Measurements from ENCODE around the gene PMFBP1. TPM values are rescaled to one million over a fixed set of nuclear protein-coding genes. Genes with fewer than 3 reads are reported as not detected.

PMFBP1 gene
- total RNA-seq, 2 experiments from 2014 or later: 1.4 to 1.6 TPM

GRCh38 chr16:72132726-72133125 lies 39.2 kb downstream of the PMFBP1 start:
- intact Hi-C loops (cut with DNase I, micrococcal nuclease): no loop called here
- ATAC-seq (ENCODE audit: poor library complexity): no peak

DNA sequence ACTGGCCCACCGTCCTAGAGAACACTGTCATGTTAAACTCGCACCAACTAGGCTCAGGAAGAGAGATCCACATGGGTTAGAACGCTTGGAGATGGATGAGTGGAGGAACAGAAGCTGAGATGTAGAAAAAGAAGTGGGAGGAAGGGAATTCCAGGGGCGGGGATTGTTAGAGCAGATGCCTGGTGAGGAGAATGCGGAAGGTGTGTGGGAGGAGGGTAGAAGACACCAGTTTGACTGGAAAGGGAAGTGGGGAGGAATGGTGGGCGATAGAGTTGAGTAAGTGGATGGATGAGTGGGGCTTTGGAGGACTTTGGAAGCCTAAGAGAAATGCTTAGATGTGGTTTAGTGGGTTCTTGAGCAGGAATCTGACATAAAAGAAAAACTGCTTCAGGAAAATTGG lies 40.9 kb downstream of the PMFBP1 start:
- CTCF ChIA-PET: no interaction called here
- H3K4me3 Mint-ChIP-seq: no peak overlapping the region
- no peak for DNase-seq
- no peak for ATAC-seq (ENCODE audit: poor library complexity)
- POLR2A ChIA-PET: no interaction called here
- H3K9me3 Mint-ChIP-seq: no peaks in the 10 kb centered on the region
- no peak overlapping the region for H3K27ac Mint-ChIP-seq
- no peaks in the 10 kb centered on the region for H3K27me3 Mint-ChIP-seq
- H3K4me1 Mint-ChIP-seq (ENCODE audit: low read depth): no peaks in the 10 kb centered on the region
- Histone ChIP-seq H3K4me3 (ENCODE audit: low read length) (no peak overlapping the region), H3K9me3 (ENCODE audit: control insufficient read depth in 1 of 2, insufficient read depth in 1 of 2, low read length in 2 of 2) (no peaks in the 10 kb centered on the region), H3K27me3 (ENCODE audit: control insufficient read depth in 1 of 2, insufficient read depth in 2 of 2, low read length in 2 of 2) (no peaks in the 10 kb centered on the region), H3K4me1 (ENCODE audit: insufficient read depth, low read length) (no peaks in the 10 kb centered on the region), H3K27ac (ENCODE audit: low read depth in 1 of 2, low read length in 2 of 2) (no peak overlapping the region), H3K36me3 (ENCODE audit: insufficient read depth, low read length) (no peaks in the 10 kb centered on the region)
- intact Hi-C loops (cut with DNase I, micrococcal nuclease): no loop called here
- no peaks in the 10 kb centered on the region for H3K36me3 Mint-ChIP-seq (ENCODE audit: low read depth)
- no peak for TF ChIP-seq CTCF (IDR thresholded peaks at IDR 0.05)

More at GRCh38 chr16:72132726-72133125, 39.2 kb downstream of the PMFBP1 start:
- no peak overlapping the region for H3K4me3 Mint-ChIP-seq
- Histone ChIP-seq H3K4me1 (ENCODE audit: insufficient read depth, low read length) (no peaks in the 10 kb centered on the region), H3K9me3 (ENCODE audit: control insufficient read depth in 1 of 2, insufficient read depth in 1 of 2, low read length in 2 of 2) (no peaks in the 10 kb centered on the region), H3K27me3 (ENCODE audit: control insufficient read depth in 1 of 2, insufficient read depth in 2 of 2, low read length in 2 of 2) (no peaks in the 10 kb centered on the region), H3K36me3 (ENCODE audit: insufficient read depth, low read length) (no peaks in the 10 kb centered on the region), H3K27ac (ENCODE audit: low read depth in 1 of 2, low read length in 2 of 2) (no peak overlapping the region), H3K4me3 (ENCODE audit: low read length) (no peak overlapping the region)
- H3K27me3 Mint-ChIP-seq: no peaks in the 10 kb centered on the region
- POLR2A ChIA-PET: interaction anchor here (0.8 kb wide), 1 partner anchor 19 kb away, joined by 3 read pairs; no protein-coding TSS in a partner anchor
- no peaks in the 10 kb centered on the region for H3K36me3 Mint-ChIP-seq (ENCODE audit: low read depth)
- CTCF ChIA-PET: no interaction called here
- no peak for TF ChIP-seq CTCF (IDR thresholded peaks at IDR 0.05)
- H3K27ac Mint-ChIP-seq: no peak overlapping the region
- H3K9me3 Mint-ChIP-seq: no peaks in the 10 kb centered on the region
- no peaks in the 10 kb centered on the region for H3K4me1 Mint-ChIP-seq (ENCODE audit: low read depth)
- no peak for DNase-seq

GRCh38 chr16:72129976-72130656 lies 41.8 kb downstream of the PMFBP1 start:
- no peak for TF ChIP-seq CTCF (IDR thresholded peaks at IDR 0.05)
- ATAC-seq (ENCODE audit: poor library complexity) (no peak), DNase-seq (no peak)
- no peaks in the 10 kb centered on the region for H3K4me1 Mint-ChIP-seq (ENCODE audit: low read depth)
- H3K27me3 Mint-ChIP-seq: no peaks in the 10 kb centered on the region
- Histone ChIP-seq H3K27ac (ENCODE audit: low read depth in 1 of 2, low read length in 2 of 2) (no peak overlapping the region), H3K36me3 (ENCODE audit: insufficient read depth, low read length) (no peaks in the 10 kb centered on the region), H3K27me3 (ENCODE audit: control insufficient read depth in 1 of 2, insufficient read depth in 2 of 2, low read length in 2 of 2) (no peaks in the 10 kb centered on the region), H3K4me1 (ENCODE audit: insufficient read depth, low read length) (peaks cover under 1% of the 10 kb centered on the region), H3K4me3 (ENCODE audit: low read length) (no peak overlapping the region), H3K9me3 (ENCODE audit: control insufficient read depth in 1 of 2, insufficient read depth in 1 of 2, low read length in 2 of 2) (no peaks in the 10 kb centered on the region)
- no peaks in the 10 kb centered on the region for H3K9me3 Mint-ChIP-seq
- no peak overlapping the region for H3K4me3 Mint-ChIP-seq
- POLR2A ChIA-PET: no interaction called here
- no peak overlapping the region for H3K27ac Mint-ChIP-seq
- intact Hi-C loops (cut with DNase I, micrococcal nuclease): loop anchor here (5.0 to 10.0 kb wide), 5 partner anchors 337 to 1965 kb away; no protein-coding TSS in a partner anchor
- CTCF ChIA-PET: no interaction called here
- H3K36me3 Mint-ChIP-seq (ENCODE audit: low read depth): no peaks in the 10 kb centered on the region

All from CD4-positive, alpha-beta T cell (primary cell).